H54 (cell line): Measurements from ENCODE around the gene DVL1.

Experiments
- DNase-seq: peaks from one replicate; pipeline ENCODE4 v3.0.0; 2011; ENCODE audit warnings: low spot score, mixed read lengths; ENCODE audit not compliant: insufficient read length
- FAIRE-seq: peaks from 3 replicates; lab custom pipeline; 2011; peaks lifted over from hg19 to GRCh38; lab: Jason Lieb, UNC
- POLR2A ChIP-seq: IDR thresholded peaks from 2 replicates; pipeline ENCODE4 v1.6.1; 2011; ENCODE audit warnings: low read depth, mild to moderate bottlenecking, low read length

DVL1 gene

GRCh38 chr1:1314237-1314586, 35.0 kb downstream of the DVL1 start:
- DNase-seq (no peak), FAIRE-seq (no peak)
- TF ChIP-seq POLR2A, result no peak

- no peak for TF ChIP-seq POLR2A
- FAIRE-seq (no peak), DNase-seq (no peak)
Observed at GRCh38 chr1:1313500-1314236, 35.5 kb downstream of the DVL1 start.

GRCh38 chr1:1312450-1313314, 36.5 kb downstream of the DVL1 start:
- DNase-seq, result no peak
- TF ChIP-seq POLR2A, result no peak
- no peak for FAIRE-seq

- DNase-seq (no peak), FAIRE-seq (no peak)
- no peak for TF ChIP-seq POLR2A
Observed at GRCh38 chr1:1311107-1312104, 37.8 kb downstream of the DVL1 start.

GRCh38 chr1:1310476-1311053, 38.7 kb downstream of the DVL1 start:
- TF ChIP-seq POLR2A, result no peak
- DNase-seq (no peak), FAIRE-seq (no peak)

GRCh38 chr1:1310109-1310385, 39.2 kb downstream of the DVL1 start:
- DNase-seq, result no peak
- no peak for TF ChIP-seq POLR2A
- FAIRE-seq, result no peak

- FAIRE-seq, result no peak
- no peak for TF ChIP-seq POLR2A
- no peak for DNase-seq
Observed at GRCh38 chr1:1309251-1310108, 39.7 kb downstream of the DVL1 start.

GRCh38 chr1:1308756-1309250, 40.4 kb downstream of the DVL1 start:
- DNase-seq (no peak), FAIRE-seq (no peak)
- TF ChIP-seq POLR2A, result no peak

GRCh38 chr1:1307923-1308755, 41.1 kb downstream of the DVL1 start, which contains the start of the genes ACAP3 and PUSL1:
ACAP3 (minus strand) TSS chr1:1307930; CDS start chr1:1307815, 115 bp downstream.
PUSL1 (plus strand) TSS chr1:1308597; CDS start chr1:1308644, 47 bp downstream.
- peak; percentile 92 for DNase-seq
- peak; percentile 43; the same call in 1 of the 2 replicates for TF ChIP-seq POLR2A
- FAIRE-seq, result no peak

- DNase-seq, result no peak
- no peak for FAIRE-seq
- TF ChIP-seq POLR2A, result peak; percentile 38
Observed at GRCh38 chr1:1307261-1307922, 41.8 kb downstream of the DVL1 start.
